Upper lobe of right lung (tissue), 1 donor: ENCODE data around the gene BNC2. TPM values are rescaled to one million over a fixed set of nuclear protein-coding genes. Genes with fewer than 3 reads are reported as not detected.

Experiments used
- ATAC-seq: fragments of 200-7000 bp; cut with Tn5 transposase; one replicate; pipeline ENCODE4 v1.9.1; 2020; ENCODE audit warnings: mild to moderate bottlenecking, moderate library complexity
- DNase-seq: peaks from one replicate; pipeline ENCODE4 v3.0.0-alpha.2; 2020
- H3K27ac ChIP-seq: fragments of 200-600 bp; one replicate; pipeline ENCODE4 v1.8.0; 2022
- H3K27me3 ChIP-seq: fragments of 200-600 bp; one replicate; pipeline ENCODE4 v1.8.0; 2022; ENCODE audit warnings: mild to moderate bottlenecking
- H3K36me3 ChIP-seq: fragments of 200-600 bp; one replicate; pipeline ENCODE4 v1.8.0; 2022
- H3K4me1 ChIP-seq: fragments of 200-600 bp; one replicate; pipeline ENCODE4 v1.8.0; 2022
- H3K4me3 ChIP-seq: fragments of 200-600 bp; one replicate; pipeline ENCODE4 v1.8.0; 2022; ENCODE audit warnings: mild to moderate bottlenecking
- H3K9me3 ChIP-seq: fragments of 200-600 bp; one replicate; pipeline ENCODE4 v1.8.0; 2022
- intact Hi-C: fragments of 100-400 bp; cut with DNase I; formaldehyde crosslinking; loops from one replicate; pipeline ENCODE4 v1.11.0; 2022
- total RNA-seq: library from RNA; stranded (reverse); fragmentation: NEBNext Ultra II Directional; extraction: Animal tissue kit (Norgen Biotek cat#: 25700); gene quantifications from one replicate; pipeline ENCODE4 v1.2.1, GENCODE V29; 2021
- TF ChIP-seq, protein P1 (sequence below): fragments of 200-600 bp; IDR thresholded peaks from one replicate; pipeline ENCODE4 v1.8.0; 2022; ENCODE audit warnings: antibody characterized with exemption
- donor health status: DM: no; HTN: yes; CAD: no; lungs with severe emphysema.

Gene BNC2
- total RNA-seq, 1 donor from 2014 or later = 18.1 TPM

- ATAC-seq = no peak
- Histone ChIP-seq H3K4me3 (no peak overlapping the region), H3K9me3 (no peaks in the 10 kb centered on the region), H3K27me3 (no peaks in the 10 kb centered on the region), H3K4me1 (peaks cover 3% of the 10 kb centered on the region), H3K36me3 (no peaks in the 10 kb centered on the region), H3K27ac (no peak overlapping the region)
- intact Hi-C loops = no loop called here
- DNase-seq = no peak
- TF ChIP-seq, protein P1, sequence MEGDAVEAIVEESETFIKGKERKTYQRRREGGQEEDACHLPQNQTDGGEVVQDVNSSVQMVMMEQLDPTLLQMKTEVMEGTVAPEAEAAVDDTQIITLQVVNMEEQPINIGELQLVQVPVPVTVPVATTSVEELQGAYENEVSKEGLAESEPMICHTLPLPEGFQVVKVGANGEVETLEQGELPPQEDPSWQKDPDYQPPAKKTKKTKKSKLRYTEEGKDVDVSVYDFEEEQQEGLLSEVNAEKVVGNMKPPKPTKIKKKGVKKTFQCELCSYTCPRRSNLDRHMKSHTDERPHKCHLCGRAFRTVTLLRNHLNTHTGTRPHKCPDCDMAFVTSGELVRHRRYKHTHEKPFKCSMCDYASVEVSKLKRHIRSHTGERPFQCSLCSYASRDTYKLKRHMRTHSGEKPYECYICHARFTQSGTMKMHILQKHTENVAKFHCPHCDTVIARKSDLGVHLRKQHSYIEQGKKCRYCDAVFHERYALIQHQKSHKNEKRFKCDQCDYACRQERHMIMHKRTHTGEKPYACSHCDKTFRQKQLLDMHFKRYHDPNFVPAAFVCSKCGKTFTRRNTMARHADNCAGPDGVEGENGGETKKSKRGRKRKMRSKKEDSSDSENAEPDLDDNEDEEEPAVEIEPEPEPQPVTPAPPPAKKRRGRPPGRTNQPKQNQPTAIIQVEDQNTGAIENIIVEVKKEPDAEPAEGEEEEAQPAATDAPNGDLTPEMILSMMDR = no peak
Measured at GRCh38 chr9:16719921-16720320, 150.5 kb downstream of the BNC2 start.

DNA sequence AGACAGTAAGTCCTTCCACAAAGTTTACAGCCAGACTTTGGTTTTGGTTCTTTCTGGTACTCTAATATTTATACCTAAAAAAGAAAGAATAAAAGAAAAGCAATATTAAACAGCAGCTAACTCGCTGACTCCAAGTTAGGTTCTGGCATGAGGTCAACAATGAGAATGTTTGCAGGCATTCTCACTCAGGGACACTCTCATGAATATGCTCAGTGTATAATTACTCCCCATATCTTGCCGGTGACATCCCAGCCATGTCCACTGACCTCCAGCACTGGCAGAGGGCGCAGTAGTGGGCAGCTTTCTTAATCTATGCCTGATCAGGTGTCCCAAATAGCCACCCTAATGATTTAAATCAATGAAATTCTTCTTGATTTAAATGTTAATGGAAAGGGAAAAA lies 151.5 kb downstream of the BNC2 start:
- Histone ChIP-seq H3K9me3 (no peaks in the 10 kb centered on the region), H3K27me3 (no peaks in the 10 kb centered on the region), H3K27ac (no peak overlapping the region), H3K36me3 (no peaks in the 10 kb centered on the region), H3K4me3 (no peak overlapping the region), H3K4me1 (peaks cover 3% of the 10 kb centered on the region)
- intact Hi-C loops = no loop called here
- TF ChIP-seq, protein P1 = no peak
- no peak for ATAC-seq
- no peak for DNase-seq

- Histone ChIP-seq H3K27me3 (no peaks in the 10 kb centered on the region), H3K27ac (no peak overlapping the region)
Measured at GRCh38 chr9:16718296-16718695, 152.2 kb downstream of the BNC2 start.

DNA sequence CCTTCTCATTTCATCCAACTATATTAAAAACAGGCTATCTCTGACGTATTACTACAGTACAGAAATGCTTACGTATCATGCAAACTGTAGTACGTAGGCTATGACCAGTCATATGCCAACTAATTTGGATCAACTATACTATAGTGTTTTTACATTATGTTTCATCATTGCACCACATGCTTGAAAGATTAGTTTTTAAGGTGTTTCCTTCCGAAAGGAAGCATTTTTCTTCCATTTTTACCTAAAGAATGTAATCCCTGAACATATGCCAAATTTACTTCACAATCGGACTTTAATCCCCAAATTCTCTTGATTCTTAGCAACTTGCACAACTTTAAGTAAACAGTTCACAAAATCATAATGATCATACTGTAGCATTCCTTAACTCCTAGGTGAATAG lies 153.9 kb downstream of the BNC2 start:
- Histone ChIP-seq H3K4me1 (no peaks in the 10 kb centered on the region), H3K9me3 (no peaks in the 10 kb centered on the region), H3K36me3 (no peaks in the 10 kb centered on the region), H3K27me3 (no peaks in the 10 kb centered on the region), H3K4me3 (no peak overlapping the region), H3K27ac (no peak overlapping the region)
- intact Hi-C loops = no loop called here
- ATAC-seq (no peak), DNase-seq (no peak)
- TF ChIP-seq, protein P1 = no peak

More at GRCh38 chr9:16718296-16718695, 152.2 kb downstream of the BNC2 start:
- Histone ChIP-seq H3K4me1 (peaks cover 3% of the 10 kb centered on the region), H3K36me3 (no peaks in the 10 kb centered on the region), H3K4me3 (no peak overlapping the region), H3K9me3 (no peaks in the 10 kb centered on the region)
- intact Hi-C loops = no loop called here
- TF ChIP-seq, protein P1 = no peak
- no peak for DNase-seq
- no peak for ATAC-seq

- DNase-seq (no peak), ATAC-seq (no peak)
- TF ChIP-seq, protein P1 = no peak
- H3K4me3 ChIP-seq = no peak overlapping the region
- H3K27ac ChIP-seq = no peak overlapping the region
- no peaks in the 10 kb centered on the region for H3K4me1 ChIP-seq
- H3K9me3 ChIP-seq = no peaks in the 10 kb centered on the region
- intact Hi-C loops = no loop called here
- H3K36me3 ChIP-seq = no peaks in the 10 kb centered on the region
- no peaks in the 10 kb centered on the region for H3K27me3 ChIP-seq
Measured at GRCh38 chr9:16715404-16715803, 155.1 kb downstream of the BNC2 start.

GRCh38 chr9:16712787-16713186 lies 157.7 kb downstream of the BNC2 start:
- no peak for DNase-seq

More at GRCh38 chr9:16712787-16713186, 157.7 kb downstream of the BNC2 start:
- no peaks in the 10 kb centered on the region for H3K9me3 ChIP-seq
- H3K27me3 ChIP-seq = no peaks in the 10 kb centered on the region
- H3K27ac ChIP-seq = no peak overlapping the region
- no peak for ATAC-seq
- no peak overlapping the region for H3K4me3 ChIP-seq
- no peaks in the 10 kb centered on the region for H3K36me3 ChIP-seq
- no peaks in the 10 kb centered on the region for H3K4me1 ChIP-seq
- TF ChIP-seq, protein P1 = no peak
- intact Hi-C loops = no loop called here
